Lower leg skin (tissue), 4 donors: ENCODE data around the gene FGG. TPM values are rescaled to one million over a fixed set of nuclear protein-coding genes. Genes with fewer than 3 reads are reported as not detected.

Experiments
- DNase-seq, 2 donors: peaks; one replicate each; pipeline ENCODE4 v3.0.0-alpha.2; 2019; ENCODE audit warnings: low spot score in 2 of 2
- H3K4me3 ChIP-seq: fragments of 200-600 bp; sonication (generic); 2 replicates; pipeline ENCODE4 v1.5.1; 2017; ENCODE audit warnings: mild to moderate bottlenecking, low read depth; ENCODE audit not compliant: poor library complexity, severe bottlenecking
- POLR2A ChIP-seq, 2 donors: fragments of 450-650 bp; IDR thresholded peaks; one replicate each; pipeline ENCODE4 v1.6.1; 2016 to 2017; ENCODE audit warnings: antibody characterized with exemption in 2 of 2, mild to moderate bottlenecking in 1 of 2, moderate library complexity in 1 of 2
- WGBS, 2 donors: methylation state at CpG; one replicate each; pipeline ENCODE4 v1.1.5; 2018; 5-methylcytosine and 5-hydroxymethylcytosine counted together
- intact Hi-C: fragments of 100-400 bp; cut with DNase I; formaldehyde crosslinking; loops from one replicate; pipeline ENCODE4 v1.15.0; 2023; ENCODE audit warnings: low total_unique reads
- total RNA-seq, 4 donors: library from RNA; depleted of rRNA; stranded (reverse); fragments of >200 nt; gene quantifications; one replicate each; pipeline ENCODE4 v1.1.0, GENCODE V29; 2016
- TF ChIP-seq, protein P1 (sequence below), 3 donors: fragments of 450-650 bp; IDR thresholded peaks; one replicate each; pipeline ENCODE4 v1.5.1; 2016; ENCODE audit warnings: antibody characterized with exemption in 3 of 3, mild to moderate bottlenecking in 3 of 3, moderate library complexity in 2 of 3

FGG gene
- total RNA-seq, 4 donors from 2014 or later: not detected

DNA sequence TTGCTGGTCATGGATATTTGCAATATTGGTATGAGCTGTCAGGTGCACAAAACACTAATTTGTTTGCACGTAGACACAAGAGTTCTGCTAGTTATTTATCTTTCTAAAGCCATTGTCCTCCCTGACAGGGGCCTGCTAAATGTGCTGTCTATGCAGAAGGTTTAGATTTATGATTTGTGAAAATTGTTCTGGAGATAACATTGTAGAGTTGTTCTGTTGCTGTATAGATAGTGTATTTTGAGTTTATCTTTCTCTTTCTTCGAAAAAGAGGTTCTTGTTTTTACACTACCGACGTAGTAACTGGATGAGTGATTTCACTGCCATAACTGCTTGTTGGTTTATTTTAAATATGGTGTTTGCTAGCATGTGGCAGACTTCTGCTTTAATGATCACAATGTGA, 28.5 kb upstream of the FGG start:
- WGBS, 2 donors: 65 to 66% methylated on average over 4 of the region's 4 CpGs
- DNase-seq: no peak
- TF ChIP-seq POLR2A (IDR thresholded peaks at IDR 0.05): no peak
- TF ChIP-seq, protein P1, sequence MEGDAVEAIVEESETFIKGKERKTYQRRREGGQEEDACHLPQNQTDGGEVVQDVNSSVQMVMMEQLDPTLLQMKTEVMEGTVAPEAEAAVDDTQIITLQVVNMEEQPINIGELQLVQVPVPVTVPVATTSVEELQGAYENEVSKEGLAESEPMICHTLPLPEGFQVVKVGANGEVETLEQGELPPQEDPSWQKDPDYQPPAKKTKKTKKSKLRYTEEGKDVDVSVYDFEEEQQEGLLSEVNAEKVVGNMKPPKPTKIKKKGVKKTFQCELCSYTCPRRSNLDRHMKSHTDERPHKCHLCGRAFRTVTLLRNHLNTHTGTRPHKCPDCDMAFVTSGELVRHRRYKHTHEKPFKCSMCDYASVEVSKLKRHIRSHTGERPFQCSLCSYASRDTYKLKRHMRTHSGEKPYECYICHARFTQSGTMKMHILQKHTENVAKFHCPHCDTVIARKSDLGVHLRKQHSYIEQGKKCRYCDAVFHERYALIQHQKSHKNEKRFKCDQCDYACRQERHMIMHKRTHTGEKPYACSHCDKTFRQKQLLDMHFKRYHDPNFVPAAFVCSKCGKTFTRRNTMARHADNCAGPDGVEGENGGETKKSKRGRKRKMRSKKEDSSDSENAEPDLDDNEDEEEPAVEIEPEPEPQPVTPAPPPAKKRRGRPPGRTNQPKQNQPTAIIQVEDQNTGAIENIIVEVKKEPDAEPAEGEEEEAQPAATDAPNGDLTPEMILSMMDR (IDR thresholded peaks at IDR 0.05): no peak
- intact Hi-C loops: no loop called here
- no peak overlapping the region for H3K4me3 ChIP-seq

GRCh38 chr4:154634058-154634457, 21.6 kb upstream of the FGG start:
- 57 to 61% methylated on average over 3 of the region's 3 CpGs for WGBS, 2 donors
- TF ChIP-seq POLR2A (IDR thresholded peaks at IDR 0.05): no peak
- TF ChIP-seq, protein P1 (IDR thresholded peaks at IDR 0.05): no peak
- intact Hi-C loops: no loop called here
- no peak overlapping the region for H3K4me3 ChIP-seq
- no peak for DNase-seq

- TF ChIP-seq, protein P1 (IDR thresholded peaks at IDR 0.05): no peak
- TF ChIP-seq POLR2A (IDR thresholded peaks at IDR 0.05): no peak
- DNase-seq: no peak
- intact Hi-C loops: no loop called here
- no peak overlapping the region for H3K4me3 ChIP-seq
- WGBS, 2 donors: 69 to 70% methylated on average over 2 of the region's 2 CpGs
Measured at GRCh38 chr4:154631828-154632227, 19.4 kb upstream of the FGG start.

- intact Hi-C loops: no loop called here
Measured at GRCh38 chr4:154630324-154630723, 17.9 kb upstream of the FGG start.

GRCh38 chr4:154626793-154627484, 14.5 kb upstream of the FGG start:
- intact Hi-C loops: no loop called here
- WGBS, 2 donors: 4 to 6% methylated on average over 35 to 41 of the region's 48 CpGs
- H3K4me3 ChIP-seq: peak overlapping the region; percentile 13
- no peak for TF ChIP-seq POLR2A (IDR thresholded peaks at IDR 0.05)
- TF ChIP-seq, protein P1 (IDR thresholded peaks at IDR 0.05): no peak
- DNase-seq: no peak

More at GRCh38 chr4:154630324-154630723, 17.9 kb upstream of the FGG start:
- no peak overlapping the region for H3K4me3 ChIP-seq
- no peak for DNase-seq
- TF ChIP-seq, protein P1 (IDR thresholded peaks at IDR 0.05): no peak
- TF ChIP-seq POLR2A (IDR thresholded peaks at IDR 0.05): no peak

GRCh38 chr4:154625971-154626370, 13.5 kb upstream of the FGG start:
- intact Hi-C loops: no loop called here
- TF ChIP-seq POLR2A (IDR thresholded peaks at IDR 0.05): no peak
- TF ChIP-seq, protein P1 (IDR thresholded peaks at IDR 0.05): no peak
- 93 to 94% methylated on average over 3 of the region's 3 CpGs for WGBS, 2 donors
- no peak for DNase-seq
- H3K4me3 ChIP-seq: no peak overlapping the region
